ENCODE measurements around the gene VIPR2.
"Not testable (repeated sequence)": the region's sequence is repeated elsewhere in the genome, so short reads cannot be mapped to it uniquely, and the experiment has no call there.

Gene VIPR2

GRCh38 chr7:159103382-159104187 lies 41.1 kb downstream of the VIPR2 start:
- DNase-seq, result no peak

GRCh38 chr7:159102681-159103381 lies 41.8 kb downstream of the VIPR2 start:
- DNase-seq, result no peak

DNA sequence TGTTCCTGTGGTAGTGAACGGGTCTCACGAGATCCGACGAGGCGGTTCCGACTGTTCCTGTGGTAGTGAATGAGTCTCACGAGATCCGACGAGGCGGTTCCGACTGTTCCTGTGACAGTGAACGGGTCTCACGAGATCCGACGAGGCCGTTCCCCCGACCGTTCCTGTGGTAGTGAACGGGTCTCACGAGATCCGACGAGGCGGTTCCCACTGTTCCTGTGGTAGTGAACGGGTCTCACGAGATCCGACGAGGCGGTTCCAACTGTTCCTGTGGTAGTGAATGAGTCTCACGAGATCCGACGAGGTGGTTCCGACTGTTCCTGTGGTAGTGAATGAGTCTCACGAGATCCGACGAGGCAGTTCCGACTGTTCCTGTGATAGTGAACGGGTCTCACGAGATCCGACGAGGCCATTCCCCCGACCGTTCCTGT lies 43.0 kb downstream of the VIPR2 start:
- not testable (repeated sequence) for DNase-seq

- DNase-seq, result not testable (repeated sequence)
Observed at GRCh38 chr7:159101083-159101395, 43.6 kb downstream of the VIPR2 start.

DNA sequence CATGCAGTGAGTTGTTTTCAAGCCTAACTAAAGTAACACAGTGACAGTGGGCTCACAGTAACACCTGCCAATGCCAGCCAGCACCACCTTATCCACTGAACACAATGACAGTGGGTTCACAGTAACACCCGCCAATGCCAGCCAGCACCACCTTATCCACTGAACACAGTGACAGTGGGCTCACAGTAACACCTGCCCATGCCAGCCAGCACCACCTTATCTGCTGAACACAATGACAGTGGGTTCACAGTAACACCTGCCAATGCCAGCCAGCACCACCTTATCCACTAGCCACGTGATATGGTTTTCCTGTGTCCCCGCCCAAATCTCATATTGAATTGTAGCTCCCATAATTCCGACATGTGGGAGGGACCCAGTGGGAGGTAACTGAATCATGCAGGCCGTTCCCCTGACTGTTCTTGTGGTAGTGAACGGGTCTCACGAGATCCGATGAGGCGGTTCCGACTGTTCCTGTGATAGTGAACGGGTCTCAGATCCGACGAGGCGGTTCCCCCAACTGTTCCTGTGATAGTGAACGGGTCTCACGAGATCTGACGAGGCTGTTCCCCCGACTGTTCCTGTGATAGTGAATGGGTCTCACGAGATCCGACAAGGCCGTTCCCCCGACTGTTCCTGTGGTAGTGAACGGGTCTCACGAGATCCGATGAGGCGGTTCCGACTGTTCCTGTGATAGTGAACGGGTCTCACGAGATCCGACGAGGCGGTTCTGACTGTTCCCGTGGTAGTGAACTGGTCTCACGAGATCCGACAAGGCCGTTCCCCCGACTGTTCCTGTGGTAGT lies 44.2 kb downstream of the VIPR2 start:
- DNase-seq, result not testable (repeated sequence)

GRCh38 chr7:159099711-159100231 lies 44.9 kb downstream of the VIPR2 start:
- no peak for DNase-seq

GRCh38 chr7:159098811-159099655 lies 45.6 kb downstream of the VIPR2 start:
- no peak for DNase-seq

GRCh38 chr7:159098424-159098786 lies 46.3 kb downstream of the VIPR2 start:
- DNase-seq, result no peak

DNA sequence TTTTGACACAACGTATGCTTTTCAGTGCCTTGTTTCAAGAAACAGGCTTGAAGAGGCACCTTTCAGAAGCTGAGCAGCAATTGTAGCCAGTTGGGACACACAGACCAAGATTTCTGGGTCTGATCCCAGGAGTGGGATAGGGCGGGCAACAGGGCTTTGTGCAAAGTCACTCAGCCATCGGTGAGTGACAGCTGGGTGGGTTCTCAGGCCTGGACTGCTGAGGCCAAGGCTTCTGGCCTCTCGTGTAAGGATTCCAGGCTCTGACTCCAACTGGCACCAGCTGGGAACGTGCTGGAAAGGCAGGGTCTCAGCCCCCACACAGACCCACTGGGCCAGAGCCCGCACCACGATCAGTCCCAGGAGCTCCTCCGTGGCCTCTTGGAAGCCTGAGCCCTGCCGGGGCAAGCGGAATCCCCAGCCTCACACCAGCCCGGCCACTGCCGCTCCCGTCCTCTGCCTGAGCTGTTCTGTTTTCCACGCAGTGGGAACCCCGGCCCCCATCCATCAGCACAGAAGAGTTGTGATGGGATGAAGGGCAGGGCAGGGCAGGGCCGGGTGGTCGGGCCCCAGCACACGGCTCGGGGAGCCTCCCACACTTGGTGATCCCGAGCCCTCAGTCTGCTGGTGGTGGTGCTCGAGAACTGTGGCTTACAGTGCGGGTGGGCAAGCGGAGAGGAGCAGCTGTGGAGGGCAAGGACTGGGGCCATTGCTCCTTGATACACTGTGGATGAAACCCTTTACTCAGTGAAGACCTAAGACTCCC lies 46.8 kb downstream of the VIPR2 start:
- no peak for DNase-seq

DNA sequence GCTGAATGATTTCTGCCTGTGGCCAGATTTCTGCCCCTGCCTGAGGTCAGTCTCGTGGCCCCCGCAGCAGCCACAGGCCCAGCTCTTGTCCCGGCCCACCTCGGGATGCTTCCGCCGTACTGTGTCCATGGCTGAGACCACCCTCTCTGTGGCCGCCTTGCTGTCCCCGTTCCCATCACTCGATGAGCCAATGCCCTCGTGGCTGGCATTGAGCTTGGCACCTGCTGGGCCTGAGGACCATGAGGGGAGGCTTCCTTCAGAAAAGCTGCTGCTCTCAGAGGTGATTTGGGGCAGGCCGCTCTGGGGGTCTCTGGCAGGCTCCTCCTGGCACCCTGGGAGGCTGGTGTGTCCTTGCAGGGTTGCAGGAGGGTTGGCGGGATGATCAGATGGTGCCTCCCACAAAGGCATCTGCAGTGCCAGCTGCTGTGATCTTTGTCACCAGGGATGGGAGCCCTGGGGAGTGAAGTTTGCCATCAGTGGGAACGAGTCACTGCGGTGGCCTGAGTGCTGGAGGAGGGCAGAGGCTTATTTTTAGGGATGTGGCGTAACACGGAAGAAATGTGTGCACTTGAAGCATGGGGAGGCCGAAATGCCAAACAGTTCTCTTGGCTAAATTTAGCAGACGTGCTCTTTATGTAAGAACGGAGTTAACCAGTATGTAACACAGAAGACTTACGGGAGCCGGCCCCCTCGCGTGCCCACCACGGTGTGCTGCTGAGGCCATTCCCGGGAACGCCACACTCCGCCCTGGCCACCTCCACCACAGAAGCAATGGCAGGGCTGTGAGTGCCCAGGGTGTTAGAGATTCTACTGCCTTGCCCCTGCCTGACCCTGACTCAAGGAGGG lies 47.7 kb downstream of the VIPR2 start:
- no peak for DNase-seq

- no peak for DNase-seq
Observed at GRCh38 chr7:159095979-159096411, 48.7 kb downstream of the VIPR2 start.

- no peak for DNase-seq
Observed at GRCh38 chr7:159094919-159095915, 49.5 kb downstream of the VIPR2 start.

GRCh38 chr7:159094023-159094740 lies 50.5 kb downstream of the VIPR2 start:
- DNase-seq, result no peak

DNA sequence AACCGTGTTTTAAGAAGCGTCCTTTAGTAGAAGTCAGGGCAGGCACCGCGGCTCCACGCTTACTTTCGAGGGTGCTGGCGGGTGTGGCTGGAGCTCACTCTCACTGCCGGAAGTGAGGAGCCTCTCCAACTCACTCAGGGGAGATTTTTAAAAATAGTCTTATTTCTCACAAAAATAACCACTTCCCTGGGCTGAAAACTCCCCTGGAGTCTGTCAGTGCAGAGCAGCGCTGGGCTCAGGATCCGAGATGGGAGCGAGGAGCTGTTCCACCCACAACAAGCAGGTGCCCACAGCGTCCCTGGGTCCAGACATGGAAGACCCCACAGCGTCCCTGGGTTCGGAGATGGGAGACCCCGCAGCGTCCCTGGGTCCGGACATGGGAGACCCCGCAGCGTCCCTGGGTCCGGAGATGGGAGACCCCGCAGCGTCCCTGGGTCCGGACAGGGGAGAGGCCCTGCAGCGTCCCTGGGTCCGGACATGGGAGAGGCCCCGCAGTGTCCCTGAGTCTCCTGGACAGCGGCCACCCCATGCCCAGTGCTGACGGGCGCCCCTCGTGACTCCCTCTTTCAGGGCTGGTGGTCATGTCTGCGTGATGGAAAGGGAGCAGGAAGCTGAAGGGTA lies 51.2 kb downstream of the VIPR2 start:
- no peak for DNase-seq

DNA sequence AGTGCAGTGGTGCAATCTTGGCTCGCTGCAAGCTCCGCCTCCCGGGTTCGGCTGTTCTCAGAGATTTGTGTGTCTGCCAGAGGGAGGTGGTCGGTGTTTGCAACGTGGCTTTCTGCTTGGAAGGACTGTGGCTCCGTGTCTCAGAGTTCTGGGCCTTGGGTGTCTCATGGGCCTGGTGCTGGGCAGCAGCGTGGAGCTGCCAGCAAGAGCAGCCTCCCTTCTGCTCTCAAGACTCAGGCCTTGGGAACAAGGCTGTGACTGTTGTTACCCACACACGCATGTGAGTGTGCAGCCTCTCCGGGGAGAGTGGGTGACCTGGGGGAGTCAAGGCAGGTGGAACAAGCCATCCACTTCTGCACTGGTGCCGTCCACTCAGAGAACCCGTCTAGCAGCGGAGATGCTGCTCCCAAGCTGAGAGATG lies 52.0 kb downstream of the VIPR2 start:
- DNase-seq, result no peak

GRCh38 chr7:159091480-159092475 lies 52.9 kb downstream of the VIPR2 start:
- no peak for DNase-seq

Measured in right kidney (tissue), 1 donor.